ENCODE data around the gene DHRS7. TPM values are rescaled to one million over a fixed set of nuclear protein-coding genes. Genes with fewer than 3 reads are reported as not detected.

DHRS7 gene
- total and polyA plus RNA-seq, 2 of the 8 experiments (the other 6 are each of a cell fraction or from before 2014, with no cell fraction given): 10.8 to 27.5 TPM

- no peaks in the 10 kb centered on the region for H3K79me1 ChIP-seq (ENCODE audit: low read depth, low read length)
- H3K56ac ChIP-seq (replicated peaks; ENCODE audit: insufficient read length, low read depth, low read length): no peak overlapping the region
- H3K27me3 ChIP-seq (replicated peaks in 1 of 4; ENCODE audit: control insufficient read depth in 3 of 4, extremely low read depth in 1 of 4, insufficient read depth in 3 of 4, low read length in 3 of 4): no peaks in the 10 kb centered on the region
- H4K8ac ChIP-seq (ENCODE audit: extremely low read depth, insufficient read depth, low read length): no peak overlapping the region
- H2AFZ ChIP-seq (ENCODE audit: low read length): no peak overlapping the region
- H4K91ac ChIP-seq (replicated peaks; ENCODE audit: insufficient read length, low read length): no peak overlapping the region
- no peak overlapping the region for H2BK15ac ChIP-seq (ENCODE audit: low read length)
- no peak overlapping the region for H3K4me2 ChIP-seq (ENCODE audit: insufficient read depth in 1 of 2, low read depth in 2 of 2, low read length in 2 of 2)
- no peaks in the 10 kb centered on the region for H3K9me3 ChIP-seq (ENCODE audit: insufficient read depth in 2 of 2, low read depth in 1 of 2, low read length in 1 of 2)
- ChIA-PET POLR2A (ENCODE audit: partially characterized antibody) (interaction anchor here (1.3 kb wide), 1 partner anchor 30 kb away, joined by 3 read pairs; no protein-coding TSS in a partner anchor), CTCF (ENCODE audit: partially characterized antibody) (interaction anchor here (0.6 to 5.6 kb wide), 15 partner anchors 11 to 367 kb away, joined by 3 to 29 read pairs (median 3); no protein-coding TSS in a partner anchor)
- FAIRE-seq (no peak), DNase-seq (ENCODE audit: low read depth in 1 of 2, low spot score in 2 of 2) (no peak)
- no peak overlapping the region for H3K9ac ChIP-seq (replicated peaks in 1 of 4; ENCODE audit: extremely low read depth in 1 of 4, low read depth in 3 of 4, low read length in 3 of 4)
- H2BK120ac ChIP-seq (replicated peaks; ENCODE audit: low read depth, low read length): no peak overlapping the region
- H3K23me2 ChIP-seq (ENCODE audit: low read depth, low read length): no peaks in the 10 kb centered on the region
- H3K14ac ChIP-seq (ENCODE audit: insufficient read length): no peak overlapping the region
- no peaks in the 10 kb centered on the region for H3K36me3 ChIP-seq (ENCODE audit: control insufficient read depth in 2 of 4, insufficient read depth in 4 of 4, low read length in 3 of 4)
- no peaks in the 10 kb centered on the region for H3K79me2 ChIP-seq (ENCODE audit: control insufficient read depth in 1 of 2, insufficient read depth in 2 of 2, low read length in 2 of 2)
- H2BK5ac ChIP-seq (ENCODE audit: low read depth, low read length): no peak overlapping the region
- H2BK20ac ChIP-seq (ENCODE audit: low read length): no peak overlapping the region
- no peak overlapping the region for H2BK12ac ChIP-seq (ENCODE audit: low read depth, low read length)
- no peak overlapping the region for H3K4ac ChIP-seq (replicated peaks; ENCODE audit: insufficient read length, low read depth, low read length)
- WGBS, 2 experiments (ENCODE audit: extremely low coverage in 1 of 2, insufficient coverage in 1 of 2, insufficient read length in 1 of 2, insufficient replicate concordance in 2 of 2, low coverage in 1 of 2, low lambda C conversion rate in 2 of 2, missing lambda C conversion rate in 1 of 2): 79% methylated on average over 2 of the region's 2 CpGs; no CpG with 5 or more reads in 1 of the 2 experiments
- H3K27ac ChIP-seq (ENCODE audit: low read depth, low read length): no peak overlapping the region
- H3K4me3 ChIP-seq (ENCODE audit: extremely low read depth in 1 of 4, insufficient read depth in 2 of 4, low read depth in 3 of 4, low read length in 4 of 4): no peak overlapping the region
- H4K20me1 ChIP-seq (replicated peaks in 1 of 2; ENCODE audit: control insufficient read depth in 1 of 2, insufficient read depth in 2 of 2, low read length in 2 of 2): no peaks in the 10 kb centered on the region
- no peak overlapping the region for H4K5ac ChIP-seq (ENCODE audit: insufficient read length, low read depth, low read length)
- no peak overlapping the region for H3K18ac ChIP-seq (ENCODE audit: extremely low read depth, low read length)
- H3K23ac ChIP-seq (ENCODE audit: insufficient read length): no peak overlapping the region
- H2AK5ac ChIP-seq (ENCODE audit: low read depth, low read length): no peak overlapping the region
- H3K4me1 ChIP-seq (replicated peaks in 1 of 4; ENCODE audit: control insufficient read depth in 3 of 4, insufficient read depth in 4 of 4, low read length in 3 of 4): peaks cover 0 to 3% (median 1%) of the 10 kb centered on the region in 4 experiments; a peak in 3 of 7 replicates
- TF ChIP-seq SP1 (IDR thresholded peaks at IDR 0.05; ENCODE audit: low read depth, low read length) (no peak), CHD2 (IDR thresholded peaks at IDR 0.05; ENCODE audit: low read length) (no peak), JUN (IDR thresholded peaks at IDR 0.05; ENCODE audit: low read depth, low read length) (no peak), CBX8 (IDR thresholded peaks at IDR 0.05; ENCODE audit: borderline replicate concordance, low read depth, low read length) (no peak), POLR2AphosphoS5 (IDR thresholded peaks at IDR 0.05; ENCODE audit: low read depth, low read length) (no peak), BCL11A (IDR thresholded peaks at IDR 0.05; ENCODE audit: low read depth in 2 of 2, low read length in 2 of 2) (no peak), RXRA (IDR thresholded peaks at IDR 0.05; ENCODE audit: insufficient read depth, low read depth, low read length) (no peak), YY1 (IDR thresholded peaks at IDR 0.05; ENCODE audit: low read depth, low read length) (no peak), SAP30 (IDR thresholded peaks at IDR 0.05; ENCODE audit: insufficient read depth, insufficient replicate concordance, low read length) (no peak)
Measured at GRCh38 chr14:60196291-60196690, 31.1 kb upstream of the DHRS7 start.
